Fibroblast of skin of left quadriceps (primary cell): ENCODE measurements around the gene MAP3K4.
"Not testable (repeated sequence)": the region's sequence is repeated elsewhere in the genome, so short reads cannot be mapped to it uniquely, and the experiment has no call there.

ENCODE experiments used
- DNase-seq, 2 experiments: peaks; one replicate each; pipeline ENCODE4 v3.0.0-alpha.2; 2013; ENCODE audit warnings: low read depth in 2 of 2

The MAP3K4 gene

DNA sequence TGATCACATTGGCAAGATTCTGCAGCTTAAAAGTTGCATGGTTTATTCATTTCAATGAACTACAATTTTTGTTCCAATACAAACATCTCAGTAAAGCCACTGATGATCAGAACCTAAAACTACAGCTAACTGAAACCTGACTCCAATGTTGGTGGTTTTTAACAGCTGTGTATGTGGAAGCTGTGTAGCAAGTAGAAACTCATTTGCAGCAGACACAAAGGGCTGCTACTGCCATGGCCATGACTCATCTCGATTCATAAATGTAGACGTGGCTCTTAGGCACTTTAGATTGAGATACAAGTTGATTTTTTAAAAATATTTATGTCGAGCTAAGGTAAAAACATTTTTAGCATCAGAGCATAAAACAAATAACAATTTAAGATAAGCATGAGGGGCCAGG, 19.5 kb upstream of the MAP3K4 start:
- peak; percentile 90 for DNase-seq

DNA sequence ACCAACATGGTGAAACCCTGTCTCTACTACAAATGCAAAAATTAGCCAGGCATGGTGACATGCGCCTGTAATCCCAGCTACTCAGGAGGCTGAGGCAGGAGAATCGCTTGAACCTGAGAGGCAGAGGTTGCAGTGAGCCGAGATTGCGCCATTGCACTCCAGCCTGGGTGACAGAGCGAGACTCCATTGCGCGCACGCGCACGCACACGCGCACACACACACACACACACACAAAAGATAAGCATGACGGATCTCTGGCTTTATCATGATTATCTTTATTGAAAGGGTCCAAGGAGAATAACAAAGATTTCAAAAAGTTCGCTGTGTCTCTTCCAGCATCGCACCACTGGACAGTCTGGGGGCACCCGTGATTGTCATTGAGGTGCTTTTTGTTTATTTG, 19.0 kb upstream of the MAP3K4 start:
- not testable (repeated sequence) for DNase-seq

GRCh38 chr6:160973311-160974250, 18.0 kb upstream of the MAP3K4 start:
- DNase-seq: peak; percentile 36 to 43

- peak; percentile 99 for DNase-seq
Observed at GRCh38 chr6:160974304-160974771, 17.2 kb upstream of the MAP3K4 start.

- DNase-seq: no peak
Observed at GRCh38 chr6:160975162-160975561, 16.4 kb upstream of the MAP3K4 start.

- DNase-seq: not testable (repeated sequence)
Observed at GRCh38 chr6:160975961-160976360, 15.6 kb upstream of the MAP3K4 start.

DNA sequence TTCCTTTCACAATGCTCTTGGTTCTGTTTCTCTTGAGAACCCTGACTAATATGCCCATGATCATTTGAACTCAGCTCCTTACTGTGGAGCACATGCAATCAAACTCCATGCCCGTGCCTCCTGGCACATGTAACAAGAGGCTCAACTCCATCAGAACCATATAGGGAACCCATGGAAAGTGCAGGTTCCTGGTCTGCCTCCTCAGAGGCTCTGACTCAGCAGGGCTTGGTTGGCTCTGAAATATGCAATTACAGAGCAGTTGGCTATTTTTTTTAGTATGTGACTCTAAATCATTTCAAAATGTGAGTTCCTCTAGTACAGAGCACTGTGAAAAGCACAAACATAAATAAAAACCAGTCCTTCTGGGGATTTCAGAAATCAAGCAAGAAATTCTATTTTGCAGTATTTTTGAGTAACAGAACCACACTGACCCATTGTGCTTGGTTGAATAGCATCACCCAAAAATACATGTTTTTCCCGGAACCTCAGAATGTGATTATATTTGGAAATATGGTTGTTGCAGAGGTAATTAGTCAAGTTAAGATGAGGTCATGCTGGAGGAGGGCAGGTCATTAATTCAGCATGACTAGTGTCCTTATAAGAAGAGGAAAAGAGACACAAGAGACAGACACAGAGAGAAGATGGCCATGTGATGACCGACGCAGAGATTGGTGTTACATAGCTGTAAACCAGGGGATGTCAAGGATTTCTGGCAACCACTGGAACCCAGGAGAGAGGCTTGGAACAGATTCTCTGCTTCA, 13.2 kb upstream of the MAP3K4 start:
- DNase-seq: peak; percentile 65 to 68

DNA sequence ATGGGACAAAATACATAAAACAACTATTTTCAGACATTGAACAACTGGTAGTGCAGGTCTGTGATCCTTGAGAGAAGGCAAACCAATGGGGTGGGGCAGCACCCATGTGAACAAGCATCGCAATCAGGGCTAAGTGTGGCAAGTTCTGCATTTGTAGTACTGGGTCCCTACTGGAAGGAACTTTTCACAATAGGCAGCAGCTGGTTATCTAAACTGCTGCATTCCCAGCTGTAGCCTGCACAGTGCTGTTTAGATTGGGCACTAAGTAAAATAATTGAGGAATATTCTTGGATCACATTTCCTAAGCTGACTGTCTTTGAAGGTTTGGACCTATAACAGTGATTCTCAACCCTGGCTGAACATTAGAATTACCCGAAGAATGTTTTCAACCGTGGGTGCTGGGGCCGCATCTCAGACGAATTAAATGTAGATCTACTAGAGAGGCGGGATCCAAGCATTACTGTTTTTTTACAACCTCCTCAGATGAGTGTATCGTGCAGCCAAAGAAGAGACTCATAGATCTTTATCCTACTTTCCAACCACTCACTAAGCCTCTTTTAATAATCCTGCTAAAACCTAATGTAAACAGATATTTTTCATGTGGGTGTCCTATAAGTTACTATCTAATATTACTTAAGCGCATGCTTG, 12.4 kb upstream of the MAP3K4 start:
- DNase-seq: no peak

GRCh38 chr6:160983377-160983948, 8.1 kb upstream of the MAP3K4 start:
- DNase-seq: not testable (repeated sequence)

GRCh38 chr6:160986851-160987250, 4.7 kb upstream of the MAP3K4 start:
- DNase-seq: no peak

DNA sequence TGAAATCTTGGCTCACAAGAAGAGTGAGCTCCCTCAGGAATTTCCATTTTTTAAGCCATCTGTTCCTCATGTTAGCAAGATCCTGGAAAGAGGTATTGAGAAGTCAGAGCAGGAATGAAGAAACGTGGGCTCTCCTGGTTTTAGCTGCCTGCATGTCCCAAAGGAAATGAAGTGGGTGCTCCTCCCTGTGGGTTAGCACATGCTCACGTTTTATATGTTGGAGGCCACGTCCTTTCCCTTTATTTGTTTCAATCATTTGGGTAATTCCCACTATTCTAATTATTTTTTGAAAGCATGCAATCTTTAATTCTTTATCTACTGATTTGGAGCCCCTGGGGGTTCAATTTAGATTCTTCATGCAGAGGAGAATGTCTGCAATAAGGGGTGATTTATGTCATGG, 4.3 kb upstream of the MAP3K4 start:
- DNase-seq: no peak

- DNase-seq: no peak
Observed at GRCh38 chr6:160990847-160991405, 643 bp upstream of the MAP3K4 start.

- peak; percentile 42 to 54 for DNase-seq
Observed at GRCh38 chr6:160992061-160992979, 751 bp downstream of the MAP3K4 start.

GRCh38 chr6:160992980-160993314, 1.4 kb downstream of the MAP3K4 start:
- no peak for DNase-seq

GRCh38 chr6:160995271-160995670, 3.7 kb downstream of the MAP3K4 start:
- DNase-seq: no peak

DNA sequence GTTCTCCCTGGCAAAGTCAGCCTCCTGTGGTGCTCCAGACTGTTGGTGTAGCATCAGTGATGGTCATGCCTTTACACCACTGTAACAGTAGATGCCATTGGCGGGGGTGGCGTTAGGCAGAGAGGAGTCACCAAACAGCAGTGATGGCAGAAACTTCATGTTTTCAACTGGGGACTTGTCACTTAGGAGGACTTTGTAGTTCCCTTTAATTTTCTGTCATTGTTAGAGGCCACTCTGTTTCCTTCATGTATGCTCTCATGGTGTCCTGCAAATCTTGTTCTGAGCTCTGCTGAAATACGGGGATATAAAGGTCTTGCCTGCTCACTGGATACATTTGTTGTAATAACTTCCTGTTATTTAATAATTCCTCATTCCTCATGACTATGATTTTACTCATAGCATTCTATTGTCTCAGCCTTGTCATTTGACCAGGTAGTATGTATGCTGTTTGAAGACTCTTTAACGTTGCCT, 4.6 kb downstream of the MAP3K4 start:
- no peak for DNase-seq

- no peak for DNase-seq
Observed at GRCh38 chr6:160998217-160998616, 6.6 kb downstream of the MAP3K4 start.

- no peak for DNase-seq
Observed at GRCh38 chr6:160998766-160999165, 7.2 kb downstream of the MAP3K4 start.

DNA sequence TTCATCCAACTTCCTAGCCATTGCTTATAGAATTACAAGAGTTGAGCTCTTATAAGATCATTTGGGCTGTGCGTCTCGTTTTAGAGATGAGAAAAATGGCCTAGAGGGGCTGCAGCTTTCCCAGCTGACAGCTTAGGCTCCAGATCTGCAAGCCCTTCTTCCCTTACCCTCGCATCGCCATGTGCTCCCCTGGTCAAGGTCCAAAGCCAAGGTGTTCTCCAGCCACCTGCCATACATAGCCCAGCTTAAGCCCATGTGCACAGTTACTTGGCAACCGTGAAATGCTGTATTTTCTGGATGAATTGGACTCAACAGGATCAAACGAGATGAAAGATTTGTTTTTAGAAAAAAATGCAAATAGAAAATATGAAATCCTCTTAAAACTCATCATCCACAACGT, 7.9 kb downstream of the MAP3K4 start:
- DNase-seq: no peak

DNA sequence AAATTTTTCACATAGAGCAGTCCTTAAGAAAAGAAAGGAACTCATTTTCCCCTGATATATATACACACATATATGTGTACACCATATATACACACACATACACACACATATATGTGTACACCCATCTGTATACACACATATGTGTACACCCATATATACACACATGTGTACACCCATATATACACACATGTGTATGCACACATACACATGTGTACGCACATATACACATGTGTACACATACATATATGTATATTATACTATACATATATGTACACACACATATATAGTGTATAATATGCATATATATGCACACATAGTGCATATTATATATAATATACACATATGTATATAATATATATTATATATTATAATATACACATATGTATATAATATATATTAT, 9.1 kb downstream of the MAP3K4 start:
- no peak for DNase-seq
